CD14-positive monocyte (primary cell): ENCODE results near the gene ISX. TPM values are rescaled to one million over a fixed set of nuclear protein-coding genes. Genes with fewer than 3 reads are reported as not detected.

ENCODE experiments used
- DNase-seq, 3 donors: peaks; one replicate each; pipeline ENCODE4 v3.0.0-alpha.2; 2011 to 2022
- H2AFZ ChIP-seq: 2 replicates; pipeline ENCODE4 v1.6.0; 2012; ENCODE audit warnings: mild to moderate bottlenecking, low read depth, low read length, inconsistent platforms; ENCODE audit not compliant: insufficient read depth, poor library complexity, severe bottlenecking
- H3K27ac ChIP-seq, 2 donors: 1 replicate in 1 of 2; 2 replicates in 1 of 2; pipeline ENCODE4 v1.5.1; 2012 to 2013; ENCODE audit warnings: low read length in 2 of 2, control low read depth in 1 of 2, inconsistent platforms in 1 of 2, low read depth in 1 of 2, mild to moderate bottlenecking in 1 of 2
- H3K27me3 ChIP-seq, 2 donors: one replicate each; pipeline versions ENCODE4 v1.6.0 to v1.6.1; 2011 to 2013; ENCODE audit warnings: low read length in 2 of 2; ENCODE audit not compliant: control insufficient read depth in 2 of 2, insufficient read depth in 2 of 2
- H3K36me3 ChIP-seq, 2 donors: replicated peaks in 1 of 2; 1 replicate in 1 of 2; 2 replicates in 1 of 2; pipeline versions ENCODE4 v1.5.1 to v1.6.1; 2012 to 2013; ENCODE audit warnings: low read length in 2 of 2, control low read depth in 1 of 2, inconsistent platforms in 1 of 2, mild to moderate bottlenecking in 1 of 2; ENCODE audit not compliant: insufficient read depth in 2 of 2, control insufficient read depth in 1 of 2
- H3K4me1 ChIP-seq, 2 donors: 1 replicate in 1 of 2; 2 replicates in 1 of 2; pipeline versions ENCODE4 v1.5.1 to v1.6.1; 2012 to 2013; ENCODE audit warnings: low read length in 2 of 2, control low read depth in 1 of 2, inconsistent platforms in 1 of 2, mild to moderate bottlenecking in 1 of 2, moderate library complexity in 1 of 2; ENCODE audit not compliant: insufficient read depth in 2 of 2, control insufficient read depth in 1 of 2
- H3K4me2 ChIP-seq: replicated peaks from 2 replicates; pipeline ENCODE3; 2012; ENCODE audit warnings: low read length, moderate library complexity, mild to moderate bottlenecking; ENCODE audit not compliant: poor library complexity, severe bottlenecking; ENCODE audit errors: extremely low read depth
- H3K4me3 ChIP-seq, 3 experiments: fragments of 200-600 bp in 1 of 3; sonication (generic) in 1 of 3; replicated peaks in 1 of 3; 1 replicate in 2 of 3; 2 replicates in 1 of 3; pipeline ENCODE4 v1.5.1; 2011 to 2013; ENCODE audit warnings: low read length in 3 of 3, mild to moderate bottlenecking in 3 of 3, control low read depth in 2 of 3, low read depth in 2 of 3, inconsistent platforms in 1 of 3, moderate library complexity in 1 of 3
- H3K79me2 ChIP-seq: 2 replicates; pipeline ENCODE4 v1.6.0; 2012; ENCODE audit warnings: mild to moderate bottlenecking, control low read depth, inconsistent platforms, low read length, moderate library complexity; ENCODE audit not compliant: insufficient read depth
- H3K9ac ChIP-seq: 2 replicates; pipeline ENCODE4 v1.6.0; 2017; ENCODE audit warnings: low read length, mild to moderate bottlenecking; ENCODE audit not compliant: insufficient read depth, poor library complexity, severe bottlenecking
- H3K9me3 ChIP-seq, 2 donors: replicated peaks in 1 of 2; 1 replicate in 1 of 2; 2 replicates in 1 of 2; pipeline versions ENCODE4 v1.5.1 to v1.6.1; 2012 to 2013; ENCODE audit warnings: low read length in 2 of 2, control low read depth in 1 of 2; ENCODE audit not compliant: control insufficient read depth in 1 of 2, insufficient read depth in 1 of 2
- H4K20me1 ChIP-seq: 2 replicates; pipeline ENCODE4 v1.6.0; 2012; ENCODE audit warnings: mild to moderate bottlenecking, low read length, control low read depth, moderate library complexity; ENCODE audit not compliant: insufficient read depth
- H3K27ac Mint-ChIP-seq, 7 donors: one replicate each; pipeline ENCODE4 v1.8.0; 2020; ENCODE audit warnings: mild to moderate bottlenecking in 7 of 7, mixed read lengths in 7 of 7, moderate library complexity in 6 of 7, inconsistent platforms in 2 of 7
- H3K27me3 Mint-ChIP-seq, 3 donors: one replicate each; pipeline ENCODE4 v1.8.0; 2021 to 2022; ENCODE audit warnings: low read depth in 3 of 3, mild to moderate bottlenecking in 3 of 3, mixed read lengths in 3 of 3, moderate library complexity in 3 of 3, inconsistent platforms in 1 of 3
- H3K36me3 Mint-ChIP-seq, 2 donors: one replicate each; pipeline ENCODE4 v1.8.0; 2020; ENCODE audit warnings: mixed read lengths in 2 of 2, inconsistent platforms in 1 of 2, mild to moderate bottlenecking in 1 of 2
- H3K4me1 Mint-ChIP-seq: one replicate; pipeline ENCODE4 v1.8.0; 2020; ENCODE audit warnings: mild to moderate bottlenecking, mixed read lengths
- H3K4me3 Mint-ChIP-seq, 2 donors: one replicate each; pipeline ENCODE4 v1.8.0; 2020; ENCODE audit warnings: mild to moderate bottlenecking in 2 of 2, mixed read lengths in 2 of 2, moderate library complexity in 1 of 2
- H3K9me3 Mint-ChIP-seq, 7 donors: one replicate each; pipeline ENCODE4 v1.8.0; 2020 to 2022; ENCODE audit warnings: mixed read lengths in 7 of 7, mild to moderate bottlenecking in 6 of 7, moderate library complexity in 6 of 7, inconsistent platforms in 2 of 7
- WGBS: methylation state at CpG from one replicate; pipeline ENCODE4 v1.1.5; 2013; ENCODE audit warnings: missing lambda C conversion rate; ENCODE audit not compliant: insufficient coverage; 5-methylcytosine and 5-hydroxymethylcytosine counted together
- intact Hi-C, 2 donors: fragments of 100-400 bp; cut with micrococcal nuclease; formaldehyde crosslinking; loops; one replicate each; pipeline versions ENCODE4 v1.15.0 to v1.15.1; 2023
- polyA plus RNA-seq, 3 donors: library from polyadenylated mRNA; depleted of rRNA in 1 of 3; unstranded in 2 of 3; stranded (reverse) in 1 of 3; fragments of 300-500 nt in 2 of 3; fragments of >200 nt in 1 of 3; fragmentation: Illumina TruSeq in 2 of 3; gene quantifications; 1 replicate in 2 of 3; 2 replicates in 1 of 3; pipeline ENCODE4 v1.2.3, GENCODE V29; 2012 to 2021
- TF ChIP-seq, protein P1 (sequence below): fragments of 200-600 bp; IDR thresholded peaks from one replicate; pipeline ENCODE4 v1.8.0; 2022; ENCODE audit warnings: antibody characterized with exemption, mild to moderate bottlenecking

Gene ISX
- polyA plus RNA-seq, 3 donors: not detected

DNA sequence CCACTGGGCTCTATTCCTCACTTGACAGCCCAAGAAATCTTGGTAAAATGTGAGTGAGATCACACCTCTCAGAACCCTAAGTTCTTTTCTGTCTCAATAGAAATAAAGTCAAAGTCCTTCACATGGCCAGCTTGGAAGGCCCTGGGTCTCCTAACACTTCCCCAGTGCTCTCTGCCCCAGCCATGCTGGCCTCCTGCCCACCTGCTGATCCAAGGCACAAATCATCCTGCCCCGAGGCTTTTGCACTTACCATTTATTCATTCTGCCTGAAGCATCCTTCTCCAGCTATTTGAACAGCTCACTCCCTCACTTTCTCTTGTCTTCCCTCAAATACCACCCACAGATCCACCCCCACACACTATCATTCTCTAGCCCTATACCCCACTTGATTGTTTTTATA lies 26.4 kb downstream of the ISX start:
- Histone ChIP-seq H3K4me1 (no peaks in the 10 kb centered on the region), H3K27ac (no peak overlapping the region), H3K4me3 (no peak overlapping the region), H4K20me1 (no peaks in the 10 kb centered on the region), H3K4me2 (no peak overlapping the region), H3K79me2 (no peaks in the 10 kb centered on the region), H3K36me3 (no peaks in the 10 kb centered on the region), H3K9me3 (no peaks in the 10 kb centered on the region), H3K9ac (no peak overlapping the region), H2AFZ (no peak overlapping the region), H3K27me3 (no peaks in the 10 kb centered on the region)
- Mint-ChIP-seq H3K4me3 (no peak overlapping the region), H3K27ac (no peak overlapping the region), H3K9me3 (peaks cover 2 to 10% (median 5%) of the 10 kb centered on the region in 7 donors), H3K27me3 (peaks cover 0 to 13% (median 0%) of the 10 kb centered on the region in 3 donors), H3K36me3 (no peaks in the 10 kb centered on the region), H3K4me1 (no peaks in the 10 kb centered on the region)
- 94% methylated on average over 1 of the region's 1 CpG for WGBS
- no peak for DNase-seq
- TF ChIP-seq, protein P1, sequence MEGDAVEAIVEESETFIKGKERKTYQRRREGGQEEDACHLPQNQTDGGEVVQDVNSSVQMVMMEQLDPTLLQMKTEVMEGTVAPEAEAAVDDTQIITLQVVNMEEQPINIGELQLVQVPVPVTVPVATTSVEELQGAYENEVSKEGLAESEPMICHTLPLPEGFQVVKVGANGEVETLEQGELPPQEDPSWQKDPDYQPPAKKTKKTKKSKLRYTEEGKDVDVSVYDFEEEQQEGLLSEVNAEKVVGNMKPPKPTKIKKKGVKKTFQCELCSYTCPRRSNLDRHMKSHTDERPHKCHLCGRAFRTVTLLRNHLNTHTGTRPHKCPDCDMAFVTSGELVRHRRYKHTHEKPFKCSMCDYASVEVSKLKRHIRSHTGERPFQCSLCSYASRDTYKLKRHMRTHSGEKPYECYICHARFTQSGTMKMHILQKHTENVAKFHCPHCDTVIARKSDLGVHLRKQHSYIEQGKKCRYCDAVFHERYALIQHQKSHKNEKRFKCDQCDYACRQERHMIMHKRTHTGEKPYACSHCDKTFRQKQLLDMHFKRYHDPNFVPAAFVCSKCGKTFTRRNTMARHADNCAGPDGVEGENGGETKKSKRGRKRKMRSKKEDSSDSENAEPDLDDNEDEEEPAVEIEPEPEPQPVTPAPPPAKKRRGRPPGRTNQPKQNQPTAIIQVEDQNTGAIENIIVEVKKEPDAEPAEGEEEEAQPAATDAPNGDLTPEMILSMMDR: no peak
- intact Hi-C loops: no loop called here

DNA sequence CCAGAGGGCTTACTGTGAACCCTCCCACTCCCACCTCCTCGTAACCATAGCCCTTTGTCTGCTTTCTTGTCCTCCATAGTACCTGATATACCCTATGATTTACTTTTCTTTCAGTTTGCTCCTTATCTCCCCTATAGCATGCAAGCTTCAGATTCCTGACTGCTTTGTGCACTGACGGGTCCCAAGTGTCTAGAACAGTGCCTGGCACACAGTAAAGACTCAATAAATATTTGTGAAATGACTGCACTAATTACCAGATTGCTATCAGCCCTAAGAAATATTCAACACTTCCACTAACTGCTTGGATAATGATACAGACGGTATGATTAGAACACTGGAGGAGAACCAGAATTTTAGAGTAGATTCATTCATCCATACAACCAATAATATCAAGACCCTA lies 33.0 kb downstream of the ISX start:
- TF ChIP-seq, protein P1: no peak
- Histone ChIP-seq H3K9me3 (no peaks in the 10 kb centered on the region), H3K4me1 (no peaks in the 10 kb centered on the region), H3K4me3 (no peak overlapping the region), H3K36me3 (no peaks in the 10 kb centered on the region), H3K27me3 (no peaks in the 10 kb centered on the region), H3K27ac (no peak overlapping the region), H3K79me2 (no peaks in the 10 kb centered on the region), H3K9ac (no peak overlapping the region), H4K20me1 (no peaks in the 10 kb centered on the region), H2AFZ (no peak overlapping the region), H3K4me2 (no peak overlapping the region)
- Mint-ChIP-seq H3K27ac (no peak overlapping the region), H3K4me1 (no peaks in the 10 kb centered on the region), H3K4me3 (peak overlapping the region in 1 of 2 donors; percentile 40), H3K9me3 (peaks cover 0 to 10% (median 2%) of the 10 kb centered on the region in 7 donors), H3K27me3 (peaks cover 1 to 5% (median 2%) of the 10 kb centered on the region in 3 donors), H3K36me3 (no peaks in the 10 kb centered on the region)
- DNase-seq: no peak
- intact Hi-C loops: no loop called here
- WGBS: 100% methylated on average over 1 of the region's 3 CpGs
